Measurements from ENCODE around the gene VSIR. TPM values are rescaled to one million over a fixed set of nuclear protein-coding genes. Genes with fewer than 3 reads are reported as not detected.

VSIR gene
- total RNA-seq, 1 experiment from 2014 or later = 18.5 TPM

- intact Hi-C loops (cut with micrococcal nuclease) = no loop called here
- DNase-seq (ENCODE audit: low read depth, low spot score) = no peak
- no TSS peak for BruUV-seq (replicated peaks)
- ChIA-PET POLR2A (no interaction called here), CTCF (interaction anchor here (0.9 to 1.4 kb wide), 3 partner anchors 15 to 393 kb away, joined by 3 to 7 read pairs (median 4); partner anchors contain the start of gene SLC29A3), RAD21 (ENCODE audit: low non-redundant PET in 1 of 2, low total read pairs in 2 of 2, uncharacterized antibody in 2 of 2, unreplicated experiment in 2 of 2) (no interaction called here)
- H3K4me3 ChIP-seq (replicated peaks in 1 of 2; ENCODE audit: low read depth in 1 of 2, low read length in 2 of 2) = no peak overlapping the region
- no peaks in the 10 kb centered on the region for H3K79me2 ChIP-seq (ENCODE audit: insufficient read depth, low read length)
- no peaks in the 10 kb centered on the region for H3K9me3 ChIP-seq (ENCODE audit: control insufficient read depth in 1 of 2, insufficient read depth in 1 of 2, low read depth in 1 of 2, low read length in 2 of 2)
- H4K20me1 ChIP-seq (ENCODE audit: insufficient read depth) = no peaks in the 10 kb centered on the region
- no peaks in the 10 kb centered on the region for H3K27me3 ChIP-seq (ENCODE audit: insufficient read depth, low read length)
- no peak for TF ChIP-seq EGR1 (IDR thresholded peaks at IDR 0.05; ENCODE audit: low read depth)
- TF ChIP-seq CEBPB (IDR thresholded peaks at IDR 0.05; ENCODE audit: low read depth) = no peak
- TF ChIP-seq REST (IDR thresholded peaks at IDR 0.05; ENCODE audit: low read depth) = no peak
- TF ChIP-seq YY1 (IDR thresholded peaks at IDR 0.05; ENCODE audit: extremely low read depth, insufficient replicate concordance, low read depth, low read length) = no peak
- no peak for TF ChIP-seq ATF3 (IDR thresholded peaks at IDR 0.05)
- TF ChIP-seq TCF7L2 (IDR thresholded peaks at IDR 0.05; ENCODE audit: borderline replicate concordance, extremely low read depth, insufficient read depth, insufficient read length) = no peak
- TF ChIP-seq CBX3 (IDR thresholded peaks at IDR 0.05; ENCODE audit: low read depth) = no peak
- TF ChIP-seq RAD21 (IDR thresholded peaks at IDR 0.05; ENCODE audit: low read depth) = no peak
- TF ChIP-seq MAX (IDR thresholded peaks at IDR 0.05) = no peak
- no peak for TF ChIP-seq SP1 (IDR thresholded peaks at IDR 0.05; ENCODE audit: low read depth)
- no peak for TF ChIP-seq EZH2 (IDR thresholded peaks at IDR 0.05)
- H3K36me3 ChIP-seq (ENCODE audit: control insufficient read depth in 1 of 2, insufficient read depth in 2 of 2, low read length in 2 of 2) = no peaks in the 10 kb centered on the region
- ATAC-seq = no peak
- H3K4me2 ChIP-seq (ENCODE audit: low read length) = no peak overlapping the region
- no peak overlapping the region for H3K9ac ChIP-seq (ENCODE audit: low read length)
- H3K9me2 ChIP-seq (ENCODE audit: insufficient read depth) = no peaks in the 10 kb centered on the region
- no peak overlapping the region for H2AFZ ChIP-seq (ENCODE audit: low read depth, low read length, poor library complexity, severe bottlenecking)
- H3K27ac ChIP-seq (ENCODE audit: low read depth, low read length) = no peak overlapping the region
- H3K4me1 ChIP-seq (ENCODE audit: control insufficient read depth in 1 of 2, insufficient read depth in 2 of 2, low read length in 2 of 2) = peaks cover 0 to 14% of the 10 kb centered on the region in 2 experiments; a peak in 2 of 4 replicates
Measured at GRCh38 chr10:71712170-71712569, 61.1 kb downstream of the VSIR start.

Data from HCT116 (cell line).